Cardiac muscle cell (in vitro differentiated cells and primary cell): ENCODE measurements around the gene KRT39. TPM values are rescaled to one million over a fixed set of nuclear protein-coding genes. Genes with fewer than 3 reads are reported as not detected.

ENCODE experiments used
- DNase-seq, 2 donors: peaks; one replicate each; pipeline versions ENCODE4 v3.0.0 to v3.0.0-alpha.2; 2010 to 2017; ENCODE audit warnings: low read depth in 1 of 2, low spot score in 1 of 2
- H3K27ac ChIP-seq: fragments of 200-600 bp; sonication (generic); 2 replicates; pipeline ENCODE4 v1.5.1; 2016
- H3K27me3 ChIP-seq: fragments of 200-600 bp; sonication (generic); 2 replicates; pipeline ENCODE4 v1.6.0; 2016; ENCODE audit warnings: control low read depth
- H3K36me3 ChIP-seq: fragments of 200-600 bp; sonication (generic); 2 replicates; pipeline ENCODE4 v1.5.1; 2016; ENCODE audit warnings: control low read depth
- H3K4me1 ChIP-seq: fragments of 200-600 bp; sonication (generic); 2 replicates; pipeline ENCODE4 v1.8.1; 2017; ENCODE audit warnings: low read depth, mild to moderate bottlenecking, mixed run types
- H3K4me3 ChIP-seq: fragments of 200-600 bp; sonication (generic); 2 replicates; pipeline ENCODE4 v1.5.1; 2016; ENCODE audit warnings: mild to moderate bottlenecking
- H3K9me3 ChIP-seq: fragments of 200-600 bp; sonication (generic); 2 replicates; pipeline ENCODE4 v1.5.1; 2017; ENCODE audit warnings: low read depth, mild to moderate bottlenecking, control low read depth
- CTCF ChIP-seq: IDR thresholded peaks from 2 replicates; pipeline ENCODE4 v1.5.1; 2012; ENCODE audit warnings: low read depth, mild to moderate bottlenecking, low read length
- polyA plus RNA-seq: library from polyadenylated mRNA; unstranded; fragments of >200 nt; fragmentation: Nextera tagmentation; extraction: Ambion mirVana; gene quantifications from 2 replicates; pipeline ENCODE4 v1.2.1, GENCODE V29; 2016
- total RNA-seq: library from RNA; depleted of rRNA; stranded (reverse); fragments of >200 nt; gene quantifications from 2 replicates; pipeline ENCODE4 v1.2.3, GENCODE V29; 2016

The KRT39 gene
- total and polyA plus RNA-seq, 2 experiments from 2014 or later = not detected

GRCh38 chr17:40995116-40995515 is 28.4 kb upstream of the KRT39 start:
- Histone ChIP-seq H3K4me3 (no peak overlapping the region), H3K27ac (no peak overlapping the region), H3K9me3 (no peaks in the 10 kb centered on the region), H3K4me1 (peaks cover 5% of the 10 kb centered on the region), H3K36me3 (no peaks in the 10 kb centered on the region), H3K27me3 (no peaks in the 10 kb centered on the region)
- TF ChIP-seq CTCF = no peak
- DNase-seq = no peak

- H3K4me1 ChIP-seq = peaks cover 5% of the 10 kb centered on the region
- no peaks in the 10 kb centered on the region for H3K9me3 ChIP-seq
- no peak for TF ChIP-seq CTCF
- no peak for DNase-seq
- no peaks in the 10 kb centered on the region for H3K36me3 ChIP-seq
- H3K27me3 ChIP-seq = no peaks in the 10 kb centered on the region
- no peak within 1 kb of the TSS for H3K4me3 ChIP-seq
- H3K27ac ChIP-seq = no peak within 1 kb of the TSS
Measured at GRCh38 chr17:40993839-40994238, 27.1 kb upstream of the KRT39 start, which contains the start of gene KRTAP3-3. KRTAP3-3 (minus strand) TSS chr17:40994164; CDS start chr17:40994097, 67 bp downstream.

GRCh38 chr17:40993084-40993483 is 26.3 kb upstream of the KRT39 start:
- no peak for TF ChIP-seq CTCF
- Histone ChIP-seq H3K4me3 (no peak overlapping the region), H3K27me3 (no peaks in the 10 kb centered on the region), H3K36me3 (no peaks in the 10 kb centered on the region), H3K9me3 (no peaks in the 10 kb centered on the region), H3K27ac (no peak overlapping the region), H3K4me1 (peaks cover 5% of the 10 kb centered on the region)
- no peak for DNase-seq

- Histone ChIP-seq H3K27me3 (no peaks in the 10 kb centered on the region), H3K9me3 (no peaks in the 10 kb centered on the region), H3K4me1 (peaks cover 5% of the 10 kb centered on the region), H3K4me3 (no peak overlapping the region), H3K27ac (no peak overlapping the region), H3K36me3 (no peaks in the 10 kb centered on the region)
- no peak for DNase-seq
- no peak for TF ChIP-seq CTCF
Measured at GRCh38 chr17:40992666-40993065, 25.9 kb upstream of the KRT39 start.

- no peak for DNase-seq
- Histone ChIP-seq H3K4me1 (peaks cover 6% of the 10 kb centered on the region), H3K9me3 (no peaks in the 10 kb centered on the region), H3K27me3 (peaks cover 4% of the 10 kb centered on the region), H3K27ac (no peak overlapping the region), H3K4me3 (no peak overlapping the region), H3K36me3 (no peaks in the 10 kb centered on the region)
- TF ChIP-seq CTCF = no peak
Measured at GRCh38 chr17:40986920-40987319, 20.2 kb upstream of the KRT39 start.

GRCh38 chr17:40984226-40984625 is 17.5 kb upstream of the KRT39 start, which contains the start of gene KRT40:
KRT40 (minus strand) TSS chr17:40984326; CDS start chr17:40984273, 53 bp downstream.
- DNase-seq = no peak
- H3K9me3 ChIP-seq = no peaks in the 10 kb centered on the region
- H3K27me3 ChIP-seq = peaks cover 4% of the 10 kb centered on the region
- H3K4me3 ChIP-seq = no peak within 1 kb of the TSS
- H3K4me1 ChIP-seq = peaks cover 19% of the 10 kb centered on the region
- H3K36me3 ChIP-seq = no peaks in the 10 kb centered on the region
- no peak for TF ChIP-seq CTCF
- H3K27ac ChIP-seq = no peak within 1 kb of the TSS
